CD8-positive, alpha-beta memory T cell (primary cell): ENCODE measurements around the gene NDOR1. TPM values are rescaled to one million over a fixed set of nuclear protein-coding genes. Genes with fewer than 3 reads are reported as not detected.
A peak's percentile ranks its signal among the peaks of the same experiment; 100 is the strongest.
"Not testable (repeated sequence)": the region's sequence is repeated elsewhere in the genome, so short reads cannot be mapped to it uniquely, and the experiment has no call there.

Experiments
- CTCF ChIA-PET: fragments of 350-600 bp; sonication (Branson Sonifier 250); formaldehyde crosslinking; loops from one replicate; lab custom pipeline; 2021; ENCODE audit warnings: antibody characterized with exemption; lab: Charles Lee
- POLR2A ChIA-PET: fragments of 350-600 bp; sonication (Branson Sonifier 250); formaldehyde crosslinking; loops from one replicate; lab custom pipeline; 2021; ENCODE audit warnings: antibody characterized with exemption; lab: Charles Lee
- DNase-seq, 5 donors: peaks; one replicate each; pipeline versions ENCODE4 v3.0.0 to v3.0.0-alpha.2; 2020 to 2022; ENCODE audit warnings: mixed read lengths in 1 of 5
- H3K27ac ChIP-seq: one replicate; pipeline ENCODE4 v1.7.0; 2013; ENCODE audit warnings: low read depth, mild to moderate bottlenecking, low read length, moderate library complexity
- H3K27me3 ChIP-seq: 2 replicates; pipeline ENCODE4 v1.7.0; 2013; ENCODE audit warnings: low read length, mild to moderate bottlenecking; ENCODE audit not compliant: insufficient read depth, poor library complexity, severe bottlenecking
- H3K36me3 ChIP-seq: 2 replicates; pipeline ENCODE4 v1.7.0; 2013; ENCODE audit warnings: mild to moderate bottlenecking, low read length, moderate library complexity; ENCODE audit not compliant: insufficient read depth
- H3K4me1 ChIP-seq: 2 replicates; pipeline ENCODE4 v1.7.0; 2013; ENCODE audit warnings: mild to moderate bottlenecking, low read length, moderate library complexity; ENCODE audit not compliant: insufficient read depth
- H3K4me3 ChIP-seq: 2 replicates; pipeline ENCODE4 v1.7.0; 2013; ENCODE audit warnings: mild to moderate bottlenecking, low read length
- H3K9me3 ChIP-seq: 2 replicates; pipeline ENCODE4 v1.7.0; 2013; ENCODE audit warnings: mild to moderate bottlenecking, low read length
- H3K27ac Mint-ChIP-seq, 8 donors: one replicate each; pipeline ENCODE4 v1.8.0; 2020 to 2021; ENCODE audit warnings: mixed read lengths in 8 of 8, mild to moderate bottlenecking in 6 of 8, inconsistent platforms in 3 of 8, moderate library complexity in 3 of 8
- H3K27me3 Mint-ChIP-seq, 2 donors: one replicate each; pipeline ENCODE4 v1.8.0; 2020 to 2021; ENCODE audit warnings: mixed read lengths in 2 of 2, mild to moderate bottlenecking in 1 of 2, moderate library complexity in 1 of 2
- H3K36me3 Mint-ChIP-seq, 3 donors: one replicate each; pipeline ENCODE4 v1.8.0; 2020 to 2021; ENCODE audit warnings: mixed read lengths in 3 of 3, inconsistent platforms in 1 of 3, mild to moderate bottlenecking in 1 of 3
- H3K4me1 Mint-ChIP-seq, 3 donors: one replicate each; pipeline ENCODE4 v1.8.0; 2020 to 2021; ENCODE audit warnings: mixed read lengths in 3 of 3, inconsistent platforms in 1 of 3, mild to moderate bottlenecking in 1 of 3
- H3K4me3 Mint-ChIP-seq, 7 donors: one replicate each; pipeline ENCODE4 v1.8.0; 2020 to 2021; ENCODE audit warnings: mixed read lengths in 7 of 7, mild to moderate bottlenecking in 6 of 7, moderate library complexity in 4 of 7, inconsistent platforms in 2 of 7
- H3K9me3 Mint-ChIP-seq, 5 donors: one replicate each; pipeline ENCODE4 v1.8.0; 2020 to 2022; ENCODE audit warnings: mixed read lengths in 5 of 5, mild to moderate bottlenecking in 3 of 5, moderate library complexity in 2 of 5, inconsistent platforms in 1 of 5
- polyA plus RNA-seq: library from polyadenylated mRNA; unstranded; fragments of 300-500 nt; fragmentation: Illumina TruSeq; gene quantifications from one replicate; pipeline ENCODE4 v1.2.3, GENCODE V29; 2021
- total RNA-seq, 2 experiments: library from RNA; stranded (reverse); gene quantifications; one replicate each; pipeline ENCODE4 v1.2.3, GENCODE V29; 2021

Gene NDOR1
- total and polyA plus RNA-seq, 3 experiments from 2014 or later, result 9.9 to 47.4 (median 45.1) TPM

GRCh38 chr9:137242269-137243203, 37.0 kb downstream of the NDOR1 start:
- Histone ChIP-seq H3K9me3 (no peaks in the 10 kb centered on the region), H3K4me1 (peaks cover 10% of the 10 kb centered on the region), H3K27ac (peak overlapping the region; percentile 72), H3K27me3 (no peaks in the 10 kb centered on the region), H3K36me3 (peaks cover 10% of the 10 kb centered on the region), H3K4me3 (peak overlapping the region; percentile 46)
- Mint-ChIP-seq H3K4me1 (peaks cover 15 to 43% (median 17%) of the 10 kb centered on the region in 3 donors), H3K36me3 (peaks cover 0 to 22% (median 5%) of the 10 kb centered on the region in 3 donors), H3K4me3 (peak overlapping the region; percentile 70 to 88 (median 84)), H3K9me3 (no peaks in the 10 kb centered on the region), H3K27me3 (peaks cover 0 to 4% of the 10 kb centered on the region in 2 donors), H3K27ac (peak overlapping the region in 7 of 8 donors; percentile 60 to 83 (median 78))
- POLR2A ChIA-PET, result interaction anchor here (1.4 to 3.4 kb wide), 4 partner anchors 13 to 53 kb away, joined by 6 to 83 read pairs (median 18); partner anchors contain the start of genes NELFB, RNF208 and TPRN
- no peak for DNase-seq
- CTCF ChIA-PET, result interaction anchor here (1.2 to 4.4 kb wide), 6 partner anchors 12 to 196 kb away, joined by 3 to 43 read pairs (median 4); partner anchors contain the start of genes ANAPC2, NELFB, RNF224 and SSNA1

GRCh38 chr9:137243266-137243625, 37.7 kb downstream of the NDOR1 start:
- peaks cover 10% of the 10 kb centered on the region for H3K36me3 ChIP-seq
- Mint-ChIP-seq H3K36me3 (peaks cover 0 to 22% (median 5%) of the 10 kb centered on the region in 3 donors), H3K27ac (peak overlapping the region in 3 of 8 donors; percentile 37 to 75 (median 41)), H3K4me3 (peak overlapping the region in 6 of 7 donors; percentile 3 to 86 (median 44)), H3K4me1 (peaks cover 14 to 40% (median 17%) of the 10 kb centered on the region in 3 donors)
- H3K27me3 Mint-ChIP-seq, DNase-seq, H3K27ac ChIP-seq, H3K9me3 ChIP-seq, H3K9me3 Mint-ChIP-seq, H3K4me3 ChIP-seq, H3K27me3 ChIP-seq: not testable (repeated sequence)
- ChIA-PET POLR2A (interaction anchor here (3.4 kb wide), 1 partner anchor 12 kb away, joined by 83 read pairs; the partner anchor contains the start of gene NELFB), CTCF (interaction anchor here (1.8 to 4.4 kb wide), 3 partner anchors 11 to 197 kb away, joined by 5 to 43 read pairs (median 14); partner anchors contain the start of genes NELFB and RNF224)
- H3K4me1 ChIP-seq, result peaks cover 10% of the 10 kb centered on the region

GRCh38 chr9:137243626-137244485, 38.4 kb downstream of the NDOR1 start:
- Histone ChIP-seq H3K4me3 (no peak overlapping the region), H3K27me3 (no peaks in the 10 kb centered on the region), H3K4me1 (peaks cover 10% of the 10 kb centered on the region), H3K27ac (no peak overlapping the region), H3K36me3 (peaks cover 10% of the 10 kb centered on the region), H3K9me3 (no peaks in the 10 kb centered on the region)
- H3K27ac Mint-ChIP-seq, result peak overlapping the region in 4 of 8 donors; percentile 30 to 88 (median 54)
- POLR2A ChIA-PET, result interaction anchor here (0.6 kb wide), 1 partner anchor 121 kb away, joined by 3 read pairs; no protein-coding TSS in a partner anchor
- no peak for DNase-seq
- peak overlapping the region in 6 of 7 donors; percentile 8 to 72 (median 44) for H3K4me3 Mint-ChIP-seq
- peaks cover 0 to 4% of the 10 kb centered on the region in 2 donors for H3K27me3 Mint-ChIP-seq
- H3K9me3 Mint-ChIP-seq, result no peaks in the 10 kb centered on the region
- CTCF ChIA-PET, result interaction anchor here (1.8 kb wide), 1 partner anchor 197 kb away, joined by 5 read pairs; no protein-coding TSS in a partner anchor
- H3K4me1 Mint-ChIP-seq, result peaks cover 13 to 35% (median 16%) of the 10 kb centered on the region in 3 donors
- H3K36me3 Mint-ChIP-seq, result peaks cover 0 to 22% (median 5%) of the 10 kb centered on the region in 3 donors

GRCh38 chr9:137244486-137245449, 39.3 kb downstream of the NDOR1 start:
- DNase-seq, result no peak
- H3K36me3 ChIP-seq, result peaks cover 10% of the 10 kb centered on the region
- no peak overlapping the region for H3K27ac ChIP-seq
- peaks cover 10% of the 10 kb centered on the region for H3K4me1 ChIP-seq
- peak overlapping the region in 1 of 8 donors; percentile 23 for H3K27ac Mint-ChIP-seq
- H3K27me3 ChIP-seq, result no peaks in the 10 kb centered on the region
- ChIA-PET POLR2A (interaction anchor here (0.6 kb wide), 1 partner anchor 122 kb away, joined by 3 read pairs; no protein-coding TSS in a partner anchor), CTCF (no interaction called here)
- H3K9me3 Mint-ChIP-seq, result no peaks in the 10 kb centered on the region
- H3K4me3 ChIP-seq, result no peak overlapping the region
- peaks cover 12 to 29% (median 13%) of the 10 kb centered on the region in 3 donors for H3K4me1 Mint-ChIP-seq
- H3K4me3 Mint-ChIP-seq, result peak overlapping the region in 1 of 7 donors; percentile 40
- no peaks in the 10 kb centered on the region for H3K9me3 ChIP-seq
- H3K36me3 Mint-ChIP-seq, result peaks cover 0 to 22% (median 5%) of the 10 kb centered on the region in 3 donors
- peaks cover 0 to 4% of the 10 kb centered on the region in 2 donors for H3K27me3 Mint-ChIP-seq

GRCh38 chr9:137245450-137246421, 40.2 kb downstream of the NDOR1 start:
- ChIA-PET CTCF (interaction anchor here (2.8 kb wide), 1 partner anchor 9 kb away, joined by 11 read pairs; no protein-coding TSS in a partner anchor), POLR2A (no interaction called here)
- Mint-ChIP-seq H3K36me3 (peaks cover 0 to 22% (median 5%) of the 10 kb centered on the region in 3 donors), H3K27ac (peak overlapping the region in 1 of 8 donors; percentile 23), H3K4me3 (peak overlapping the region in 1 of 7 donors; percentile 40), H3K4me1 (peaks cover 12 to 25% (median 13%) of the 10 kb centered on the region in 3 donors), H3K9me3 (no peaks in the 10 kb centered on the region), H3K27me3 (peaks cover 0 to 4% of the 10 kb centered on the region in 2 donors)
- H3K27ac ChIP-seq, result no peak overlapping the region
- H3K9me3 ChIP-seq, result no peaks in the 10 kb centered on the region
- peaks cover 10% of the 10 kb centered on the region for H3K36me3 ChIP-seq
- no peaks in the 10 kb centered on the region for H3K27me3 ChIP-seq
- H3K4me1 ChIP-seq, result peaks cover 10% of the 10 kb centered on the region
- no peak for DNase-seq
- H3K4me3 ChIP-seq, result no peak overlapping the region
